Subcutaneous adipose tissue (tissue), 4 donors: Measurements from ENCODE around the gene DNAJC13. TPM values are rescaled to one million over a fixed set of nuclear protein-coding genes. Genes with fewer than 3 reads are reported as not detected.

Source experiments
- total RNA-seq, 4 donors: library from RNA; depleted of rRNA; stranded (reverse); fragments of >200 nt; gene quantifications; one replicate each; pipeline ENCODE4 v1.1.0, GENCODE V29; 2016
- TF ChIP-seq, protein P1 (sequence below): fragments of 450-650 bp; IDR thresholded peaks from one replicate; pipeline ENCODE4 v1.5.1; 2016; ENCODE audit warnings: low read depth, mild to moderate bottlenecking, control low read depth, antibody characterized with exemption, moderate library complexity

Gene DNAJC13, protein sequence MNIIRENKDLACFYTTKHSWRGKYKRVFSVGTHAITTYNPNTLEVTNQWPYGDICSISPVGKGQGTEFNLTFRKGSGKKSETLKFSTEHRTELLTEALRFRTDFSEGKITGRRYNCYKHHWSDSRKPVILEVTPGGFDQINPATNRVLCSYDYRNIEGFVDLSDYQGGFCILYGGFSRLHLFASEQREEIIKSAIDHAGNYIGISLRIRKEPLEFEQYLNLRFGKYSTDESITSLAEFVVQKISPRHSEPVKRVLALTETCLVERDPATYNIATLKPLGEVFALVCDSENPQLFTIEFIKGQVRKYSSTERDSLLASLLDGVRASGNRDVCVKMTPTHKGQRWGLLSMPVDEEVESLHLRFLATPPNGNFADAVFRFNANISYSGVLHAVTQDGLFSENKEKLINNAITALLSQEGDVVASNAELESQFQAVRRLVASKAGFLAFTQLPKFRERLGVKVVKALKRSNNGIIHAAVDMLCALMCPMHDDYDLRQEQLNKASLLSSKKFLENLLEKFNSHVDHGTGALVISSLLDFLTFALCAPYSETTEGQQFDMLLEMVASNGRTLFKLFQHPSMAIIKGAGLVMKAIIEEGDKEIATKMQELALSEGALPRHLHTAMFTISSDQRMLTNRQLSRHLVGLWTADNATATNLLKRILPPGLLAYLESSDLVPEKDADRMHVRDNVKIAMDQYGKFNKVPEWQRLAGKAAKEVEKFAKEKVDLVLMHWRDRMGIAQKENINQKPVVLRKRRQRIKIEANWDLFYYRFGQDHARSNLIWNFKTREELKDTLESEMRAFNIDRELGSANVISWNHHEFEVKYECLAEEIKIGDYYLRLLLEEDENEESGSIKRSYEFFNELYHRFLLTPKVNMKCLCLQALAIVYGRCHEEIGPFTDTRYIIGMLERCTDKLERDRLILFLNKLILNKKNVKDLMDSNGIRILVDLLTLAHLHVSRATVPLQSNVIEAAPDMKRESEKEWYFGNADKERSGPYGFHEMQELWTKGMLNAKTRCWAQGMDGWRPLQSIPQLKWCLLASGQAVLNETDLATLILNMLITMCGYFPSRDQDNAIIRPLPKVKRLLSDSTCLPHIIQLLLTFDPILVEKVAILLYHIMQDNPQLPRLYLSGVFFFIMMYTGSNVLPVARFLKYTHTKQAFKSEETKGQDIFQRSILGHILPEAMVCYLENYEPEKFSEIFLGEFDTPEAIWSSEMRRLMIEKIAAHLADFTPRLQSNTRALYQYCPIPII (N-terminal part only)
- 10 to 100 TPM; 55.6 to 79.7 (median 66.3) TPM for total RNA-seq

GRCh38 chr3:132416807-132417694, at the start of gene DNAJC13:
Gene DNAJC13 (plus strand): TSS chr3:132417502. CDS start chr3:132434551, 17,049 bp downstream.
- TF ChIP-seq, protein P1, sequence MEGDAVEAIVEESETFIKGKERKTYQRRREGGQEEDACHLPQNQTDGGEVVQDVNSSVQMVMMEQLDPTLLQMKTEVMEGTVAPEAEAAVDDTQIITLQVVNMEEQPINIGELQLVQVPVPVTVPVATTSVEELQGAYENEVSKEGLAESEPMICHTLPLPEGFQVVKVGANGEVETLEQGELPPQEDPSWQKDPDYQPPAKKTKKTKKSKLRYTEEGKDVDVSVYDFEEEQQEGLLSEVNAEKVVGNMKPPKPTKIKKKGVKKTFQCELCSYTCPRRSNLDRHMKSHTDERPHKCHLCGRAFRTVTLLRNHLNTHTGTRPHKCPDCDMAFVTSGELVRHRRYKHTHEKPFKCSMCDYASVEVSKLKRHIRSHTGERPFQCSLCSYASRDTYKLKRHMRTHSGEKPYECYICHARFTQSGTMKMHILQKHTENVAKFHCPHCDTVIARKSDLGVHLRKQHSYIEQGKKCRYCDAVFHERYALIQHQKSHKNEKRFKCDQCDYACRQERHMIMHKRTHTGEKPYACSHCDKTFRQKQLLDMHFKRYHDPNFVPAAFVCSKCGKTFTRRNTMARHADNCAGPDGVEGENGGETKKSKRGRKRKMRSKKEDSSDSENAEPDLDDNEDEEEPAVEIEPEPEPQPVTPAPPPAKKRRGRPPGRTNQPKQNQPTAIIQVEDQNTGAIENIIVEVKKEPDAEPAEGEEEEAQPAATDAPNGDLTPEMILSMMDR = no peak

- TF ChIP-seq, protein P1 = no peak
Measured at GRCh38 chr3:132368515-132368914, 48.8 kb upstream of the DNAJC13 start.

DNA sequence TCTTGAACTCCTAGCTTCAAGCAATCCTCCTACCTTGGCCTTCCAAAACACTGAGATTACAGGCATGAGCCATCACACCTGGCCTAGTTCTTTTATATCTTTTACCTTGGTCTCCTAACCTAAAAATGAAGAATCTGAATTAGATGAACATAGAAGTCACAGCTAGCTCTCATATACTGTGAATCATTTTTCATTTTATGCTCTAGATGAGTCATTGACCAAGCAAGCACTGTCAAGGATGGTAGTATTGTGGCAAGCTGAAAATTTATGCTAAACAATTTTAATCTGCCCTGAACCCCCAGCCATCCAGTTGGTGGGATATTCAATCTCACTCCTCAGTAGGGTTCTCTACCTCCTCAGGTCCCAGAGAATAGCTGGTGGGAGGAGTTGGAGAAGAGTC, 48.3 kb upstream of the DNAJC13 start:
- TF ChIP-seq, protein P1 = no peak

DNA sequence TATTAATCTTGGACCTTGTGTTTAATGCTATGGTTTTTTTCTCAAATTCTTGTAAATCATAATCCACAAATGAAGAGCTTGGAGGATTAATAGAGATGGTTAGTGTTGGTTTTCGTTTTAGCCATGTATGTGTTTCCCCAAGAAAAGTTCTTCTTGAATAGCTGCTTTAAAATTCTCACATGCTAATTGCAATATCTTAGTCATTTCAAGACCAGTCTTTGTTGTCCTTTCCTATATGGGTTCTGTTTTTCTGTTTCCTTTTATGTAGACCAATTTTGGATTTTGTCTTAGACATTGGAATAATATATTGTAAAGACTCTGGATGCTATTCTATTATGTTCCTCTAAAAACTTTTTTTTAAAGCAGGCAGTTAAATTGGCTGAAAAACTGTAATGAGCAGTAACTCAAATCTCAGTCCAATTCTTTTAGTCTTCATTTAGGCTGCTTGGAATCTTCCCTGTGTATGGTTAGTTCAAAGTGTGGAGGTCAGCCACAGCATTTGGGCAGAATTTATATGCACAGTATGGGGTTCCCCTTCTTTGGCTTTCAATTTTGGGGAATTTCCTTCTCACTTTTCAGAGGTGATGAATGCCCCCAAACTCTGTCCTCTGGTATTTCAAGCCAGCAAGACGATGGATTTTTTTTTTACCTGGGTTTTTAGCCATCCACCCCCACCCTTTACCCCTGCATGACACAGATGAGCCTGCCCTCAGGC, 39.1 kb upstream of the DNAJC13 start:
- TF ChIP-seq, protein P1 = no peak

GRCh38 chr3:132378846-132379245, 38.5 kb upstream of the DNAJC13 start:
- TF ChIP-seq, protein P1 = no peak

DNA sequence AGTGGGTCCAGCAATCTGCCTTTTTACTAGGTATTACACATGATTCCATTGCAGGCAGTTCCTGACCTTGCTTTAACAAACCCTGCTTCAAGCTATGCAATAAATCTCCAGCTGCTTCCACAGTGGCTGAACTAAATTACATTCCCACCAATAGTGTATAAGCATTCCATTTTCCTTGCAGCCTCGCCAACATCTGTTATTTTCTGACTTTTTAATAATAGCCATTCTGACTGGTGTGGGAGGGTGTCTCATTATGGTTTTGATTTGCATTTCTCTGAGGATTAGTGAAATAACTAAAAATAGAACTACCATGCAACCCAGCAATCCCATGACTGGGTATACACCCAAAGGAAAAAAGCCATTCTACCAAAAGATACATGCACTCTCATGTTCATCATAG, 36.4 kb upstream of the DNAJC13 start:
- TF ChIP-seq, protein P1 = no peak
